A673 (cell line): ENCODE results near the gene ING4. TPM values are rescaled to one million over a fixed set of nuclear protein-coding genes. Genes with fewer than 3 reads are reported as not detected.

Experiments used
- BruUV-seq: library from RNA; stranded (reverse); fragments of 400-500 nt; replicated peaks from 2 replicates; lab custom pipeline; 2021; lab: Mats Ljungman, UMichigan
- CTCF ChIA-PET: fragments of 300-600 bp; sonication (Branson Sonifier 250); formaldehyde crosslinking; loops from one replicate; lab custom pipeline; 2022; ENCODE audit warnings: antibody characterized with exemption; lab: Charles Lee
- POLR2A ChIA-PET: fragments of 300-600 bp; sonication (Branson Sonifier 250); formaldehyde crosslinking; loops from one replicate; lab custom pipeline; 2022; ENCODE audit warnings: antibody characterized with exemption; ENCODE audit not compliant: low non-redundant PET; lab: Charles Lee
- DNase-seq: peaks from one replicate; pipeline ENCODE4 v3.0.0-alpha.2; 2015; ENCODE audit warnings: low spot score
- H3K27ac ChIP-seq: fragments of 200-600 bp; sonication (generic); 2 replicates; pipeline ENCODE4 v1.5.1; 2016; ENCODE audit warnings: mixed run types, low read depth, mild to moderate bottlenecking, mixed read lengths, antibody characterized with exemption, low read length; ENCODE audit not compliant: poor library complexity, severe bottlenecking
- H3K27me3 ChIP-seq: fragments of 200-600 bp; sonication (generic); replicated peaks from 2 replicates; pipeline ENCODE4 v1.6.1; 2017; ENCODE audit warnings: mixed run types, low read depth, mild to moderate bottlenecking, mixed read lengths, antibody characterized with exemption, low read length; ENCODE audit not compliant: insufficient read depth, poor library complexity
- H3K36me3 ChIP-seq: fragments of 200-600 bp; sonication (generic); 2 replicates; pipeline ENCODE4 v1.6.1; 2016; ENCODE audit warnings: mixed run types, mild to moderate bottlenecking, mixed read lengths, antibody characterized with exemption, low read length; ENCODE audit not compliant: insufficient read depth, poor library complexity, severe bottlenecking
- H3K4me1 ChIP-seq: fragments of 200-600 bp; sonication (generic); 2 replicates; pipeline ENCODE4 v1.6.1; 2017; ENCODE audit warnings: mixed run types, mild to moderate bottlenecking, mixed read lengths, antibody characterized with exemption, low read length; ENCODE audit not compliant: insufficient read depth, poor library complexity, severe bottlenecking
- H3K4me3 ChIP-seq: fragments of 200-600 bp; sonication (generic); 2 replicates; pipeline ENCODE4 v1.5.1; 2016; ENCODE audit warnings: low read depth, mixed run types, mild to moderate bottlenecking, mixed read lengths, low read length; ENCODE audit not compliant: poor library complexity, severe bottlenecking
- H3K9me3 ChIP-seq: fragments of 200-600 bp; sonication (generic); 2 replicates; pipeline ENCODE4 v1.6.1; 2016; ENCODE audit warnings: mixed run types, low read depth, mild to moderate bottlenecking, mixed read lengths, antibody characterized with exemption, low read length; ENCODE audit not compliant: poor library complexity, severe bottlenecking
- CTCF ChIP-seq: fragments of 300-800, 200-600 bp; sonication (generic); conservative IDR thresholded peaks from 2 replicates; pipeline ENCODE4 v1.5.1; 2017; ENCODE audit warnings: low read depth, mild to moderate bottlenecking, antibody characterized with exemption, low read length, moderate library complexity, mixed read lengths
- EZH2 ChIP-seq: fragments of 200-600 bp; sonication (generic); IDR thresholded peaks from 2 replicates; pipeline ENCODE4 v1.6.1; 2017; ENCODE audit warnings: borderline replicate concordance, low read depth, mild to moderate bottlenecking, mixed read lengths, antibody characterized with exemption, low read length; ENCODE audit not compliant: poor library complexity, severe bottlenecking
- intact Hi-C: fragments of 100-400 bp; cut with micrococcal nuclease; formaldehyde crosslinking; loops from one replicate; pipeline ENCODE4 v1.10.0; 2022; ENCODE audit not compliant: unreplicated experiment
- total RNA-seq: library from RNA; stranded (reverse); gene quantifications from 2 replicates; pipeline ENCODE4 v1.2.3, GENCODE V29; 2021

Gene ING4
- total RNA-seq, 1 experiment from 2014 or later, result 21.4 TPM

GRCh38 chr12:6684609-6685008 lies 21.7 kb upstream of the ING4 start:
- no TSS peak for BruUV-seq
- no peak overlapping the region for H3K27ac ChIP-seq
- peaks cover 6% of the 10 kb centered on the region for H3K36me3 ChIP-seq
- TF ChIP-seq EZH2 (no peak), CTCF (peak; percentile 74)
- peaks cover 20% of the 10 kb centered on the region for H3K4me1 ChIP-seq
- DNase-seq, result peak; percentile 70
- H3K27me3 ChIP-seq, result no peaks in the 10 kb centered on the region
- intact Hi-C loops, result no loop called here
- ChIA-PET CTCF (interaction anchor here (0.8 to 1.0 kb wide), 4 partner anchors 66 to 121 kb away, joined by 3 to 4 read pairs (median 4); no protein-coding TSS in a partner anchor), POLR2A (interaction anchor here (0.5 kb wide), 2 partner anchors 21 to 151 kb away, joined by 5 to 6 read pairs; partner anchors contain the start of gene GAPDH)
- H3K4me3 ChIP-seq, result no peak overlapping the region
- H3K9me3 ChIP-seq, result no peaks in the 10 kb centered on the region

GRCh38 chr12:6676962-6677361 lies 14.0 kb upstream of the ING4 start:
- DNase-seq, result no peak
- Histone ChIP-seq H3K27me3 (no peaks in the 10 kb centered on the region), H3K4me1 (no peaks in the 10 kb centered on the region), H3K36me3 (peaks cover 67% of the 10 kb centered on the region), H3K27ac (no peak overlapping the region), H3K4me3 (no peak overlapping the region), H3K9me3 (no peaks in the 10 kb centered on the region)
- POLR2A ChIA-PET, result no interaction called here
- TF ChIP-seq EZH2 (no peak), CTCF (no peak)
- BruUV-seq, result no TSS peak
- CTCF ChIA-PET, result no interaction called here
- intact Hi-C loops, result no loop called here

- peaks cover 85% of the 10 kb centered on the region for H3K36me3 ChIP-seq
- POLR2A ChIA-PET, result no interaction called here
- H3K27me3 ChIP-seq, result no peaks in the 10 kb centered on the region
- no peak overlapping the region for H3K4me3 ChIP-seq
- DNase-seq, result no peak
- intact Hi-C loops, result no loop called here
- no peaks in the 10 kb centered on the region for H3K9me3 ChIP-seq
- TF ChIP-seq EZH2 (no peak), CTCF (no peak)
- CTCF ChIA-PET, result no interaction called here
- no peaks in the 10 kb centered on the region for H3K4me1 ChIP-seq
- no TSS peak for BruUV-seq
- H3K27ac ChIP-seq, result no peak overlapping the region
These were observed 9.2 kb upstream of the ING4 start for GRCh38 chr12:6672143-6672542.
